OCI-LY3 (cell line): Measurements from ENCODE around the gene AHCYL1.

Experiments used
- CTCF ChIP-seq: fragments of 200-600, 300-600 bp; sonication (generic); IDR thresholded peaks from 2 replicates; pipeline ENCODE4 v1.5.1; 2014; ENCODE audit warnings: antibody characterized with exemption, low read length, low read depth
- EZH2phosphoT487 ChIP-seq: fragments of 200-600 bp; shearing (Covaris generic); IDR thresholded peaks from 2 replicates; pipeline ENCODE4 v1.6.1; 2018; ENCODE audit warnings: antibody characterized with exemption, mixed run types, low read depth

- TF ChIP-seq CTCF = no peak
- no peak for TF ChIP-seq EZH2phosphoT487
Measured at GRCh38 chr1:109937738-109938137, 46.8 kb upstream of the AHCYL1 start.
